ENCODE data around the gene TNS1.

Gene TNS1

DNA sequence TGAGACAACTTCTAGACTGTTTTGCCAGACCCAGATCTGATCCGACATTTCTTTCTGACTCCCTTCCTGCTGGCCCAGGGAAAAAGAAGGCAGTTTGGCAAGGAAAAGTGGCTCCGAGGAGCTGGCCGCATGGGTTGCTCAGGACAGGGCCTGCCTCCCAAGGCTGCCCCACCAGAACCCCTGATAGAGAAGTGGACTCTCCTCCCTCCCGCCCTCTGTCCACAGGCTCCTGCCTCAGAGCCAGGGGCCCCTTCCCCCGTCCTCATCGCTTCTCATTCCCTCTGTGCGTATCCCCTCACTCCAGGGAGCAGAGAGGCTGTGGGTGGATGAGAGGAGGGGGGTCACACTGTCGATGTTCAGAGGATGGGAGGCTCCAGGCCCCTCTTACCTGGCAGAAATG, 110.2 kb downstream of the TNS1 start:
- DNase-seq: no peak

DNA sequence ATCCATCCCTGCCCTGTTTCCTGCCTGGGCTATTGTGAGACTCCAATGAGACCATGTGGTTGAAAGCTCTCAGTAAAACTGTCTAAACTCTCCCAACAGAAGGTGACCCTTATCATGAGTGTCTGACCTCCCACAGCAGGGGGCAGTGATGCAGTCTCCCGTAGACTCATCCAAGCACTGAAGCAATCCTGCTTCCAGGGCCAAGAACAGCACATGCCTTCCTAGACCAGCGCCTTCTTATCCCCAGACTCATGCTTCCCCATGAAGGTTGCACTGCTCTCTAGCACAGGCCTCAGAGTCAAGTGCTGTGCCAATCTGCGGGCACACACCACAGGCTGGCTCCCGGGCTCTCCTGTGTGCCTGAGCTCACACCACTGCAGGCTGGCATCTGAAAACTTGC, 112.3 kb downstream of the TNS1 start:
- no peak for DNase-seq

DNA sequence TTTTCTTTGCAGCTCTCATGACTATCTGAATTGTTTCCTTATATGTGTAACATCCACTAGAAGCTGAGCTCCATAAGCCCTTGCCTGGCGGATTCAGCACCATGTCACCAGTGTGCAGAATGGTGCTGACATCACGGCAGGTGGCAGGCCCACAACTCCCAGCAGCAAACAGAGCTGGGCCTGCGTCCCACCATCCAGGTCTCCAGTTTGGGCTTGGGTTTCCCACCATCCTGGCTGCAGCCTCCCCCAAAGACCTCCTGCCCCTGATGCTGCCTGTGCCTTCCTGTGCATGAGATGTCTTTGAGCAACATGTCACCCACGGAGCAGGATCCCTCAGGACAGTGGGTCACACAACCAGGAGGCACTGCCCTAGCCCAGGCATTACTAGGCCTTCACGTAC, 113.1 kb downstream of the TNS1 start:
- DNase-seq: no peak

DNA sequence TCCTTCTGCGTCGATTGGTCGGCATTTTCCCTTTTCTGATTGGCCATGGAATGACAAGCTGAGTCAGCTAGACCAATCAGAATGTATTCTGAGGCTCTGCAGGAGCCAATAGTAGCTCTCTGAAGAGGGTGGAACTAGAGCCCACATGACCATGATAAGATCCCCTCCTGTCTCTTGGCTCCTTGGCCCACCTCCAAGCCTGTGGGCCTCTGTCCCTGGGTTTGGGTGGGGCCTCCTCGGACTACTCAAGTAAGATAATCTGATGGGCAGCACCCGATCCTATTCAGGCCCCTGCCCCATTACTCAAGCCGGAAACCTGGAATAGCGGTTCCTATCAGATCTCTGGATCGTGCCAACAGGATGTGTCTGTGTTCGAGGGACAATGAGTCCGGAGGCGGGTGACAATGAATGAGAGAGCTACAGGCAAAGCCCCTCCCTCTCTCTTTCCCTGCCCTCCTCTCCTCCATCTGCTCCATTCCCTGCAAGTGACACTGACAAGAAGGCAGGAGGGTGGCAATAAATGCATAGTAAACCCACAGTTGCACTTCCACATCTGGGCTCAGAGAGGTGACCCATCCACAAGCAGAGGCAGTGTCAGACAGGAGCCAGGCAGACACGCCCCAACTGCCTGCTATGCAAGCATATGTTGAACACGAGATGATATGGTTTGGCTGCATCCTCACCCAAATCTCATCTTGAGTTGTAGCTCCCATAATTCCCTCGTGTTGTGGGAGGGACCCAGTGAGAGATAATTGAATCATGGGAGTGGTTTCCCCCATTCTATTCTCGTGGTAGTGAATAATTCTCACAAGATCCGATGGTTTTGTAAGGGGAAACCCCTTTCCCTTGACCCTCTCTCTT, 114.7 kb downstream of the TNS1 start:
- DNase-seq: no peak

- DNase-seq: peak; percentile 75
These were observed 116.0 kb downstream of the TNS1 start for GRCh38 chr2:217886720-217887309.

GRCh38 chr2:217886091-217886490, 116.7 kb downstream of the TNS1 start:
- DNase-seq: no peak

DNA sequence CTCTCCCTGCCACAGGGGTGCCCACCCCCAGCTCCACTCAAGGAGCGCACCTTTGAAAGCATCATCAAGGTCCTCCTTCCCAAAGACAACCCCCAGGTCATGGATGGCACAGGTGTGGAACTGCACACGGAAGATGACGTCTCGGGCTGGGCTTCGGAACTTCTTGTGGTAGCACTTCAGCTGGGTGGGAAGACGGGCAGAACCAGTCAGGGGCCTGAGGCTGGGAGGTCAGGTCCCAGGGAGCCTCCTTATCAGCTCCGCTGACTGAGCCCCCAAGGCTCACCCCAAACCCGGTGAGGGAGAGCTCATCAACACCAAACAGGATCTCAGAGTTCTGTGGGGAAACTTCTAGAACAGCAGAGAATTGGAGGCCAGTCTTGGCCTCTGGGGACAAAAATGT, 117.8 kb downstream of the TNS1 start:
- DNase-seq: no peak

DNA sequence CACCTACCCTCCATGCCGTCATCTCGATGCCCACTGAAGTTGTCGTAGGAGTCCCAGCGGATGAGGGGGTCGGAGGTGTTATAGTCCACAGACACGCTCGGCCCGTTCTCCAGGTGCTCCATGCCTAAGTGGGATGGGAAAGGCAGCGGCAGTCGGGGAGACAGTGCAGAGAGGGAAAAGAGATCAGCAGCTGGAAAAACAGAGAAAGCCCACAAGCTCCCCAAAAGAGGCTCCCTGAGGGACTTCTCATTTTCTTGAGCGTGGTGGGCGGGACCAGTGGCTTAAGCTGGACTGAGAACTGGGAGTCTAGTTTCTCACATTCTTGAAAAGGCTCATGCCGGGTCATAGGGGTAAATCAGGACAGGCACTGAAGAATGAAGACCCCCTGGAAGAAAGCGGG, 121.9 kb downstream of the TNS1 start:
- no peak for DNase-seq

DNA sequence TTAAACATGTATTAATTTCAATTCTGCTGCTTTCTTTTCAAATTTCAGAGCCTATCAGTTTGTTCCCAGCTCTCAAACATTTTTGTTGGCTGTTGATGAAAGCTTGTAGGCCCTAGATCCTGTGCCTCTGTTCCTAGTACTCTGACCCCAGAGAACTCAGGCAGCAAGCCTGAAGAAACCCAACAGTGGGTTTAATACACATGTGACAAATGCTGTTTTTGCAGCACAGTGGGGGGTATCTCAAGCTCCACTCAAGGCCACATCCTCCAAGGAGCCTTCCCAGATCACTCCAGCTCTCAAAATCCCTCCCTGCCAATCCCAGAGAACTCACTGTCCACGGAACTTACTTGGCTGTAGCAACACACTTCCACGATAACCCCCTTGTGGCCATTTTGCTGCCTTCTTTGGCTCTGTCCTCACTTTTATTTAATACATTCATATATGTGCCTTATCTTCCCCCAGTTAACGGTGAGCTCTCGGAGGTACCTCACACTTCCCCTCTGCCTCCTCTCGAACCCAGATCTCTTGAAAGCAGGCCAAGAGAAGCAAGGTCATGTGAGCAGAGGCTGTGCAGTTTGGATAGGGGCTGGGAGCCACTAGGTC, 122.4 kb downstream of the TNS1 start:
- DNase-seq: no peak

- DNase-seq: no peak
These were observed 123.7 kb downstream of the TNS1 start for GRCh38 chr2:217878915-217879590.

- DNase-seq: no peak
These were observed 124.9 kb downstream of the TNS1 start for GRCh38 chr2:217877866-217878265.

DNA sequence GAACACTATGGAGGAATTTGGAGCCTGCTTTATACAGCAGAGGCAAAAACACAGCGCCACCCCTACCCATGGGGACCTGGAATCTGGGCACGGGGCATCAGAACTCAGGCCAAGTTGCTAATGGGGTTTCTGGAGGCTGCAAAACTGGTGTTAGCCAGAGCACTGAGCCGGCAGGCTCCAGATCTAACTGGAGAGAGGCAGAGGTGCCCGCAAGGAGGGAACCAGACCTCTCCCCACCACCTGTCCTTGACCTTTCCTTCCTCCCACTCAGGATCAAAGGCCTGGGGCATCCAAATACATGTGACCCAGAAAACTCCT, 126.6 kb downstream of the TNS1 start:
- no peak for DNase-seq

DNA sequence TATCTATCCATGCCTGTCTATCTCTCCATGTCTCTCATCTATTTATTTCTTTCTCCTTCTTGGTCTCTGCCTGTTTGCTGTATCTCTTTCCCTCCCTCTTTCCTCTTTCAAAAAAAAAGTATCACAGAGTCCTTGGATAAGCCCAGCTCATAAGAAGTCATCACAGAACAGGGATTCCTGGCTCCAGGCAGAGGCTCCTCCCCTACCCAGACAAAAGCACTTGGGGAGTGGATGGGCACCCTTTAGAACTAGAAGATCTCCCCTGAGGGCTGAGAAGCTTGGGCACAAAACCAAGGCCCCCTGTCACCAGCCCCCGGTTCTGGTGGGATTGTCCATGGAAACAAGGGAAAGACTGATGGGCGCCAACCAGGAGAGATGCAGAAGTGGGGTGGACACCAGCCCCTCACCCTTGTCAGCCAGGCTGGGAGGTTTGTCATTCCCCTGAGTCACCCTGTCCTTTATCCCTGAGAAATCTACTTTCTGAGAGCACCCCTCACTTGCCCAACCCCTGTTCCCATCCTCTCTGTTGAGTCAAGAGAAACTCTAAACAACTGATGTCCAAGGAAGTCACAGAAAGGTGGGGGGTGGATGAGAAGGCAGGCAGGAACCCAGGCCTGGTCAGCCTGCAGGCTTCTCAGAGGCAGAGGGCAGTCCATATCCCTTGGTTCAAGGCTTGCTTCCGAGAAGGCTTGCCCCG, 127.1 kb downstream of the TNS1 start:
- no peak for DNase-seq

DNA sequence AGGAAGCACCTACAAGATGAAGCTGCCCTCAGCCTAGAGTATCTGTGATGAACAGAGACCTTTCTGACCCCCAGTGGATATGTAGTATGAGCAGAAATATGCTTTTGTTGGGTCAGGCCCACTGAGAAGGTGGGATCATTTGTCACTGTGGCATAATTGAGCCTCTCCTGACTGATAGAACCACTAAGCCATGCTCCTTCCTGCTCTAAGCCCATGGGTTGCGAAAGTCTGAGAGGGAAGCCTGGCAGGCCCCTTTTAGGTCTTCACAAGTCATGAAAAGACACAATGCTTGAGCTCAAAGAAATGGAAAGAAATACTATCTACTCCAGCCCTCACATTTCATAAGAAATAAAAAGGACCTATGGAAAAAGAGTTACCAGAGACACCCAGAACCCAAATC, 127.7 kb downstream of the TNS1 start:
- no peak for DNase-seq

DNA sequence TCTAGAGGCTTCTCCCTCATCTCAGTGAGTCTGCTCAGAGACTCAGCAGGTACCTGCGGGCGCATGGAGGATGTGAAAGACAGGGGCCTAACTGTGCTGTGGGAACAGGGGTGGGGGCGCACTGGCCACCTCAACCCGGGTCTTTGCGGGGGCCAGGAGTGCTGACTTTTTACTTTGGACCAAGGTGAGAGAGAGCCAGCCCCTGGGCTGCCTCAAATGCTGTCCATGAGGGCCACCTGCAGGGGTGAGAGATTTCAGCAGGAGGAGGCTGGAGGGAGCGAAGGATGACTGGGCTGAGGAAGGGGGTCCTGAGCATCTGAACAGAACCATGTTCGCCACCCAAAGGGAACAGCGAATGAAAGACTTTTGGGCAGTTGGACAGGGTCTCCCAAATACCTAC, 129.4 kb downstream of the TNS1 start:
- DNase-seq: no peak

DNA sequence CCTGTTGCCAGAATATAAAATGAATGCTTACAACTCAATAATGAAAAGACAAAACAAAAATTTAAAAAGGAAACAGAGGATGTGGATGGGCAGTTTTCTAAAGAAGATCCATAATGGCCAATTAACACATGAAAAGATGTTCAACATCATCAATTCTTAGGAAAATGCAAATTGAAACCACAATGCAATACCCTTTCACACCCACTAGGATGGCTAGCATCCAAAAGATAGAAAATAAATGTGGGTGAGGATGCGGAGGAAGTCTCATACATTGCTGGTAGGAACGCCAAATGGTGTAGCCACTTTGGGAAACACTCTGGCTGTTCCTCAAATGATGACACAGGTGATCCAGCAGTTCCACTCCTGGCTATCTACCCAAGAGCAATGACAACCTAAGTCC, 130.5 kb downstream of the TNS1 start:
- DNase-seq: no peak

- DNase-seq: no peak
These were observed 132.2 kb downstream of the TNS1 start for GRCh38 chr2:217870528-217871011.

- DNase-seq: no peak
These were observed 133.9 kb downstream of the TNS1 start for GRCh38 chr2:217868911-217869334.

DNA sequence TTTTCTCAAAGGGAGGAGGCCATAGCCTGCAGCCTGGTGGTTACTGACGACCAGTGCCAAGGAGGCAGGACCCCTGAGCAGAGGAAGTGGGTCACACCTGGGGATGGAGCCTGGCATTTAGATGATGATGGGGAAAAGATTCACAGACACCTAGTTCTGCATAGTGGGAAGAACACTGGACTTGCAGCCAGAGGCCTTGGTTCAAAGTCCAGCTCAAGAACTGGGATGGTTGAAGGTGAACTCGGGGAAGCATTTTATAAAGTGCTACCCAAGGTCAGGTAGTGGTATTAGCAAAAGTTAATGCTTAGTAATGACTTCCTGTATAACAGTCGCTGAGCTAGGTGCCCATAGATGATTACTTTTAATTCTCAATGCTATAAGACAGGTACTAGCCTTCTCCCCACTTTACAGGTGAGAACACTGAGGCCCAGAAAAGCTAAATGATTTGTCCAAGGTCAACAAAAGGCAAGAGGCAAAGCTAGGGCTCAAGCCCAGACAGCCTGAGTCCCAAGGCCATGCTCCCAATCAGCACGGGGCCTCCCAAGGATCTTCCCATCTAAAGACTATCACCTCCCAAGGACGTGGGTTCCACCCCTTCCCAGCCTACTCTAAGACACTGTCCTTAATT, 134.4 kb downstream of the TNS1 start:
- DNase-seq: no peak

GRCh38 chr2:217866457-217866856, 136.3 kb downstream of the TNS1 start:
- no peak for DNase-seq

GRCh38 chr2:217864963-217865772, 137.6 kb downstream of the TNS1 start:
- DNase-seq: no peak

DNA sequence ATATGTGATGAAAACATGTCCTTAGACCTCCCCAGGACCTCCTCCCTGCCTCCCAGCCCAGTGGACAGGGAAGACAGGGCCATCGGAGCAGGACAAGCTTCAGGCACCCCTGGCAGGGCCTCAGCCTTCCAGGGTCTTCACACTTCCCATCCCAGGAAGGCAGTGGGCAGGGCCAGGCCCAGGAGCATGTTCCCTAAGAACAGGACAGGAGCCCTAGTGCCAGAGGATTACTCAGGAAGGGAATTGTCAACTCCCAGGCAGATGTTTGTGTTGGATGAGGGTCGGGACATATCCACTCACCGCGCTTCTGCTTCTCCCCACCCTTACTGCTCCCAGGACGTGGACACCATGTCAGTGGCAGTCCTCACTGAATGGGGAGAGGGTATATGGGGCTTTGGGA, 138.9 kb downstream of the TNS1 start:
- DNase-seq: no peak

Measured in CD4-positive, alpha-beta T cell treated with Interleukin-17A for 4 hours (primary cell).